HG03457 (cell line): ENCODE data around the gene TCF19.
"Not testable (repeated sequence)": the region's sequence is repeated elsewhere in the genome, so short reads cannot be mapped to it uniquely, and the experiment has no call there.

ENCODE experiments used
- ATAC-seq: cut with Tn5 transposase; IDR thresholded peaks from one replicate; pipeline ENCODE4 v1.9.1; 2021; ENCODE audit warnings: moderate number of reproducible peaks; ENCODE audit not compliant: unreplicated experiment

Gene TCF19

GRCh38 chr6:31158863-31159855, 770 bp downstream of the TCF19 start:
- ATAC-seq, result no peak

- no peak for ATAC-seq
Measured at GRCh38 chr6:31161216-31162126, 3.1 kb downstream of the TCF19 start.

GRCh38 chr6:31162463-31163165, 4.2 kb downstream of the TCF19 start:
- ATAC-seq, result no peak

GRCh38 chr6:31163922-31164321, 5.5 kb downstream of the TCF19 start:
- no peak for ATAC-seq

GRCh38 chr6:31164475-31165063, 6.2 kb downstream of the TCF19 start:
- not testable (repeated sequence) for ATAC-seq

GRCh38 chr6:31165064-31165832, 6.9 kb downstream of the TCF19 start:
- ATAC-seq, result not testable (repeated sequence)

GRCh38 chr6:31165986-31166385, 7.6 kb downstream of the TCF19 start:
- no peak for ATAC-seq

GRCh38 chr6:31168606-31169005, 10.2 kb downstream of the TCF19 start:
- ATAC-seq, result no peak

- ATAC-seq, result no peak
Measured at GRCh38 chr6:31169123-31169857, 10.9 kb downstream of the TCF19 start.

- ATAC-seq, result not testable (repeated sequence)
Measured at GRCh38 chr6:31169858-31170599, 11.6 kb downstream of the TCF19 start.

GRCh38 chr6:31170600-31170881, 12.2 kb downstream of the TCF19 start, which contains the start of gene POU5F1:
Gene POU5F1, minus strand, starts transcription at chr6:31170682. Its CDS starts 62 bp downstream, at chr6:31170620.
- no peak for ATAC-seq

GRCh38 chr6:31170987-31171671, 12.7 kb downstream of the TCF19 start:
- ATAC-seq, result no peak

GRCh38 chr6:31171931-31172905, 13.8 kb downstream of the TCF19 start:
- no peak for ATAC-seq

- ATAC-seq, result no peak
Measured at GRCh38 chr6:31172973-31173384, 14.6 kb downstream of the TCF19 start.

- ATAC-seq, result no peak
Measured at GRCh38 chr6:31173406-31173805, 15.0 kb downstream of the TCF19 start.

- no peak for ATAC-seq
Measured at GRCh38 chr6:31174378-31174777, 16.0 kb downstream of the TCF19 start.

GRCh38 chr6:31175971-31176370, 17.6 kb downstream of the TCF19 start:
- ATAC-seq, result no peak
